ENCODE measurements around the gene ZC3H8. TPM values are rescaled to one million over a fixed set of nuclear protein-coding genes. Genes with fewer than 3 reads are reported as not detected.

The ZC3H8 gene
- total RNA-seq, 1 donor from 2014 or later = 20.7 TPM

- Mint-ChIP-seq H3K27ac (no peak overlapping the region), H3K27me3 (ENCODE audit: low read depth) (no peaks in the 10 kb centered on the region), H3K4me1 (no peaks in the 10 kb centered on the region), H3K4me3 (no peak overlapping the region), H3K36me3 (no peaks in the 10 kb centered on the region), H3K9me3 (no peaks in the 10 kb centered on the region)
- no peak for TF ChIP-seq CTCF (IDR thresholded peaks at IDR 0.05; ENCODE audit: unreplicated experiment)
- DNase-seq (ENCODE audit: low spot score in 2 of 2, unreplicated experiment in 2 of 2) = no peak
Measured at GRCh38 chr2:112166806-112167499, 87.9 kb downstream of the ZC3H8 start.

- no peaks in the 10 kb centered on the region for H3K27me3 Mint-ChIP-seq (ENCODE audit: low read depth)
- H3K36me3 Mint-ChIP-seq = no peaks in the 10 kb centered on the region
- no peaks in the 10 kb centered on the region for H3K4me1 Mint-ChIP-seq
- no peak for TF ChIP-seq CTCF (IDR thresholded peaks at IDR 0.05; ENCODE audit: unreplicated experiment)
- no peak overlapping the region for H3K4me3 Mint-ChIP-seq
- H3K9me3 Mint-ChIP-seq = no peaks in the 10 kb centered on the region
- no peak overlapping the region for H3K27ac Mint-ChIP-seq
- DNase-seq (ENCODE audit: low spot score in 2 of 2, unreplicated experiment in 2 of 2) = no peak
Measured at GRCh38 chr2:112165296-112165695, 89.5 kb downstream of the ZC3H8 start.

GRCh38 chr2:112164876-112165275 lies 90.0 kb downstream of the ZC3H8 start:
- no peaks in the 10 kb centered on the region for H3K36me3 Mint-ChIP-seq
- H3K27ac Mint-ChIP-seq = no peak overlapping the region
- DNase-seq (ENCODE audit: low spot score in 2 of 2, unreplicated experiment in 2 of 2) = no peak
- TF ChIP-seq CTCF (IDR thresholded peaks at IDR 0.05; ENCODE audit: unreplicated experiment) = no peak
- no peaks in the 10 kb centered on the region for H3K9me3 Mint-ChIP-seq
- H3K4me3 Mint-ChIP-seq = no peak overlapping the region
- no peaks in the 10 kb centered on the region for H3K4me1 Mint-ChIP-seq
- H3K27me3 Mint-ChIP-seq (ENCODE audit: low read depth) = no peaks in the 10 kb centered on the region

GRCh38 chr2:112163541-112163981 lies 91.3 kb downstream of the ZC3H8 start:
- TF ChIP-seq CTCF (IDR thresholded peaks at IDR 0.05; ENCODE audit: unreplicated experiment) = no peak
- Mint-ChIP-seq H3K36me3 (no peaks in the 10 kb centered on the region), H3K27me3 (ENCODE audit: low read depth) (no peaks in the 10 kb centered on the region), H3K4me3 (no peak overlapping the region), H3K27ac (no peak overlapping the region), H3K4me1 (no peaks in the 10 kb centered on the region), H3K9me3 (no peaks in the 10 kb centered on the region)
- no peak for DNase-seq (ENCODE audit: low spot score in 2 of 2, unreplicated experiment in 2 of 2)

DNA sequence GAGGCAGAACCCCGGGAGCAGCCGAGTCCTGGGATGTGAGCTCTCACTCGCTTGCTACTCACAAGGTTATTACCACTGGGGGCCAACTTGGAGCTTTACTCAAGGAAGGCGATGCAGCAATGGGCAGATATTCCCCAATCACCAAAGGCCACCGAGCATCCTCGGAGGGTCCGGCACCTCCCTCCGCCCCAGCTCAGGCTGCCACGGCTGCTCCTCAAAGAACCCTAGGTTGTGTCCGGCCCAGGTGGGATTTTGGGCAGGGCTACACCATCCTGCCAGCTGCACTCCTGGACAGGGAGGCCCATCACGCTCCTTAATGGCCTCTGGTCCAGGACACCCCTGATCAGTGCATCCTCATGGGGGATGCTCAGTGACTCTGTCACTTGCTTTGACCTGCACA lies 91.9 kb downstream of the ZC3H8 start:
- DNase-seq (ENCODE audit: low spot score in 2 of 2, unreplicated experiment in 2 of 2) = no peak
- no peak for TF ChIP-seq CTCF (IDR thresholded peaks at IDR 0.05; ENCODE audit: unreplicated experiment)
- H3K36me3 Mint-ChIP-seq = no peaks in the 10 kb centered on the region
- no peaks in the 10 kb centered on the region for H3K4me1 Mint-ChIP-seq
- no peak overlapping the region for H3K4me3 Mint-ChIP-seq
- no peaks in the 10 kb centered on the region for H3K9me3 Mint-ChIP-seq
- H3K27me3 Mint-ChIP-seq (ENCODE audit: low read depth) = no peaks in the 10 kb centered on the region
- no peak overlapping the region for H3K27ac Mint-ChIP-seq

Measured in mesothelial cell of epicardium (in vitro differentiated cells).